Colonic mucosa (tissue), 4 donors: ENCODE results near the gene TMEM120B. TPM values are rescaled to one million over a fixed set of nuclear protein-coding genes. Genes with fewer than 3 reads are reported as not detected.

Experiments used
- DNase-seq: peaks from one replicate; pipeline ENCODE4 v3.0.0-alpha.2; 2020
- H3K27ac ChIP-seq: fragments of 200-600 bp; one replicate; pipeline ENCODE4 v1.8.0; 2021
- H3K27me3 ChIP-seq: fragments of 200-600 bp; one replicate; pipeline ENCODE4 v1.8.0; 2021
- H3K36me3 ChIP-seq: fragments of 200-600 bp; one replicate; pipeline ENCODE4 v1.8.0; 2021
- H3K4me1 ChIP-seq: fragments of 200-600 bp; one replicate; pipeline ENCODE4 v1.8.0; 2021; ENCODE audit warnings: mild to moderate bottlenecking
- H3K4me3 ChIP-seq: fragments of 200-600 bp; one replicate; pipeline ENCODE4 v1.8.0; 2021
- H3K9ac ChIP-seq, 2 donors: one replicate each; pipeline ENCODE4 v1.7.0; 2013; ENCODE audit warnings: control low read depth in 2 of 2, low read depth in 2 of 2, low read length in 2 of 2
- H3K9me3 ChIP-seq: fragments of 200-600 bp; one replicate; pipeline ENCODE4 v1.8.0; 2021
- intact Hi-C: fragments of 100-400 bp; cut with DNase I; formaldehyde crosslinking; loops from one replicate; pipeline ENCODE4 v1.14.1; 2022
- total RNA-seq, 2 donors: library from RNA; stranded (reverse); fragmentation: NEBNext Ultra II Directional in 1 of 2; extraction: Animal tissue kit (Norgen Biotek cat#: 25700) in 1 of 2; gene quantifications; one replicate each; pipeline ENCODE4 v1.2.1, GENCODE V29; 2021
- TF ChIP-seq, protein P1 (sequence below): fragments of 200-600 bp; IDR thresholded peaks from one replicate; pipeline ENCODE4 v1.8.0; 2022; ENCODE audit warnings: antibody characterized with exemption, mild to moderate bottlenecking
- donor health status: healthy.
- donor health status: DM: no; HTN: no; CAD: no.
- donor health status: DM: no; HTN: no; CAD: no.

The TMEM120B gene
- total RNA-seq, 2 donors from 2014 or later = 3.9 to 6.5 TPM

DNA sequence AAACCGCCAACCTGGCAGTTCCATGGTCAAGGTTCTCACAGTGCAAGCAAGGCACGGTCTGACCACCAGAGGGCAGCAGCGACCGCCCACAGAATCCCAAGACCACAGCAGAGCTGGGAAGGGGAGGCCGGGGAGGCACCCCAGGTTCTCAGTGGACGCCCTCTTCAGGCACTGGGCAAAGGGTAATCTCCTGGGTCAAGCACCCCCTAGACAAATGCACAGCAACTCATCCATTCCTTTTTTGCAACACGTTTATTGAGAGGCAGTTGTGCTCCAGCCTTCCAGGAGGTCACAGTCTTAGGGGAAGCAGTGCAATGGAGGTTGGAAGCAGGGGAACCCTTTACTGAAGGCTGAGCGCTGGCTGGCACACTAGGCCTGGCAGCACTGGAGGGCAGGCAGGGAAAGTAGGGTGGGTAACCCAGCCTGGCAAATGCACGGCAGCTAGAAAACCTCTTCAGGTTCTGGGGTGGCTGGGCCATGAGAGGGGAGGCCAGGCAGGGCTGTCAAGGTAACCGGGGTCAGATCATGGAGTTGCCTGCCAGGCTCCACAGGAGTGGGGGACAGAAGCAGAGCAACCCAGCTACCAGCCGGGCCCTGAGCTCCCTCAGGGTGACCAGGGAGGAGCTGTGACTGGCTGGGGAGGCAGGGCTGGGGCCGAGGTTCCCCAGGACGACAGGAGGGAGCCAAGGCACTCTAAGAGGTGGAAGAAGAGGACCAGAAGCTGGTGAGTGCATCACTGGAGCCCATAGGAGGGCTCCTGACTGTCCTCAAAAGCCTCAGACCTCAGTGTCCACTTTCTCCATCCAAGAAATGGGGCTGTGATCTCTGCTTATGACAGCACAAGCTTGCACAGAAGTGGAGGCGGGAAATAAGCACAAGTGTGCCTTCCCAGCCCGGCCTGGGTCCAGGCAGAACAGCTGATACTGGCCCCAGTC, 82.7 kb downstream of the TMEM120B start:
- TF ChIP-seq, protein P1, sequence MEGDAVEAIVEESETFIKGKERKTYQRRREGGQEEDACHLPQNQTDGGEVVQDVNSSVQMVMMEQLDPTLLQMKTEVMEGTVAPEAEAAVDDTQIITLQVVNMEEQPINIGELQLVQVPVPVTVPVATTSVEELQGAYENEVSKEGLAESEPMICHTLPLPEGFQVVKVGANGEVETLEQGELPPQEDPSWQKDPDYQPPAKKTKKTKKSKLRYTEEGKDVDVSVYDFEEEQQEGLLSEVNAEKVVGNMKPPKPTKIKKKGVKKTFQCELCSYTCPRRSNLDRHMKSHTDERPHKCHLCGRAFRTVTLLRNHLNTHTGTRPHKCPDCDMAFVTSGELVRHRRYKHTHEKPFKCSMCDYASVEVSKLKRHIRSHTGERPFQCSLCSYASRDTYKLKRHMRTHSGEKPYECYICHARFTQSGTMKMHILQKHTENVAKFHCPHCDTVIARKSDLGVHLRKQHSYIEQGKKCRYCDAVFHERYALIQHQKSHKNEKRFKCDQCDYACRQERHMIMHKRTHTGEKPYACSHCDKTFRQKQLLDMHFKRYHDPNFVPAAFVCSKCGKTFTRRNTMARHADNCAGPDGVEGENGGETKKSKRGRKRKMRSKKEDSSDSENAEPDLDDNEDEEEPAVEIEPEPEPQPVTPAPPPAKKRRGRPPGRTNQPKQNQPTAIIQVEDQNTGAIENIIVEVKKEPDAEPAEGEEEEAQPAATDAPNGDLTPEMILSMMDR = peak; percentile 95
- peak; percentile 95 for DNase-seq
- Histone ChIP-seq H3K27ac (peak overlapping the region; percentile 73), H3K9me3 (no peaks in the 10 kb centered on the region), H3K9ac (peak overlapping the region; percentile 66 to 93), H3K36me3 (no peaks in the 10 kb centered on the region), H3K4me3 (no peak overlapping the region), H3K27me3 (no peaks in the 10 kb centered on the region), H3K4me1 (peaks cover 38% of the 10 kb centered on the region)
- intact Hi-C loops = loop anchor here (2.0 kb wide), 1 partner anchor 18 kb away; no protein-coding TSS in a partner anchor

DNA sequence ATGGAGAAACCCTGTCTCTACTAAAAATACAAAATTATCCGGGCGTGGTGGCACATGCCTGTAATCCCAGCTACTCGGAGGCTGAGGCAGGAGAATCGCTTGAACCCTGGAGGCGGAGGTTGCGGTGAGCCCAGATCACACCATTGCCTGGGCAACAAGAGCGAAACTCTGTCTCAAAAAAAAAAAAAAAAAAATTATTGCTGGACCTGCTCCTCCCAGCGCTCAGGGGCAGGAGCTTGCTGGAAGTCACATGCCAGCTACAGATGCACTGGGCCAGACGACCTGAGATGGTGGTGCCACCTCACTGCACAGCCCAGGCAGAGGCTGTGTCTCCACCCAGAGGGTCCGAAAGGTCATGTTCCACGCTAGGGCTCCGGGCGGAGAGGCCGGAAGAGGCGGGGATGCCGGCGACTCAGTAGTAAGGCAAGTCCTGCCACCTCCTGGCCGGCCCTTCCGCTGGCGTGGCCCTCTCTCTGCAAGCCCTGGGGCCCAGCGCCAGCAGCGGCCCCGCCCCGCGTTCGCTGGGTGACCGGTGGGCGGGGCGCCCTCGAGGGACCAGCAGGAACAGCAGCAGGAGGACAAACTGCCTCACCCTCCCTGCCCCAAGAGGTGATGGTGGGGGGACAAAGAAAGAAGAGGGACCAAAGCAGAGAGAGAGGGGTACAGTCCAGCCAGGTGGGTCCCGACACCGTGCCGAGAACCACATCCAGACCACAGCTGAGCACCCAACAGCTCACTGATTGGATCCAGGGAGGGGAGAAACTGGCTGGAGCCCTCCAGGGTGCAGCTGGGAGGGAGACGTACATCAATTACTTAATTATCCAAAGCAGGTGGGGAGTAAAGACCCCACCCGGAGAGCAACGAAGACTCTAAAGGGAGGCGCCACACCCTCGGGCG, 84.6 kb downstream of the TMEM120B start:
- Histone ChIP-seq H3K36me3 (no peaks in the 10 kb centered on the region), H3K27me3 (no peaks in the 10 kb centered on the region), H3K27ac (peak overlapping the region; percentile 100), H3K9me3 (no peaks in the 10 kb centered on the region), H3K4me1 (peaks cover 30% of the 10 kb centered on the region), H3K4me3 (peak overlapping the region; percentile 77), H3K9ac (peak overlapping the region; percentile 58 to 99)
- DNase-seq = peak; percentile 98
- intact Hi-C loops = no loop called here
- TF ChIP-seq, protein P1 = no peak

DNA sequence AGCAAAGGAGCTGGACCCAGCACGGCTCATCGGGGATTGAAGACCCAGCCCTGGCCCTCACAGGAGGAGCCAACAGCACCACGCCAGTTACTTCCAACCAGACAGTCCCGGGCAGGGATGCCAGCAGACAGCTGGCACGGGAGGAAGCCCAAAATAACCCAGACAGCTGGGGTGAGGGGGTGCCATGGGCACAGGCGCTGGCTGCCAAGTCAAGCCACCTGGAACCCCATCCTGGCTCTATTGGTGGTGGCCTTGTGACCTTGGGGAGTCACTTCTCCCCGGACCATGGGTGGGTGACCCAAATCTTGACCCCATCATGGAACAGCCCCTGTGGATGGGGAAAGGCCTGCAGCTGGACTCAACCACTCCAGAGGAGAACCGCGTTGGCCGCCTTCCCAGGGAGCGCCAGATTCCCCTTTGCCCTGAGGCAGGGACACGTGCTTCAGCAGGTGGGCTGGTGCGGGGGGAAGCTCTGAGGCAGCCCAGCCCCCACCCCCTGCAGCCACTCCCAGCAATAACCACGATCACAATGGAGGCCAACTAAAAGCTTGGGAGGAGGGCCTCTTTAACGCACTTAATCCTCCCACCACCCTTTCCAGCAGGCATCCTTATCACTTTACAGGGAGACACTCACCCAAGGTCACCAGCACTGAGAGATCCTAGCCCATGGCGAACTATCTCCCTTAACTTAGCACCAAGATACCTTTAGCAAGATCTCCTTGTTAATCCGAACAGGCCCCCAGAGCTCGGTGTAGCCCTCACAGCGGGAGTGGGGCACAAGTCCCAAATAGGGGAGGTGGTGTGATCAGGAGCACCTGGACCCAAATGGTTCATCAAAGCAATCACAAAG, 85.6 kb downstream of the TMEM120B start:
- DNase-seq = peak; percentile 94
- Histone ChIP-seq H3K4me3 (peak overlapping the region; percentile 77), H3K27ac (peak overlapping the region; percentile 100), H3K27me3 (no peaks in the 10 kb centered on the region), H3K36me3 (no peaks in the 10 kb centered on the region), H3K9me3 (no peaks in the 10 kb centered on the region), H3K9ac (peak overlapping the region; percentile 58 to 99), H3K4me1 (peaks cover 30% of the 10 kb centered on the region)
- TF ChIP-seq, protein P1 = no peak
- intact Hi-C loops = no loop called here

DNA sequence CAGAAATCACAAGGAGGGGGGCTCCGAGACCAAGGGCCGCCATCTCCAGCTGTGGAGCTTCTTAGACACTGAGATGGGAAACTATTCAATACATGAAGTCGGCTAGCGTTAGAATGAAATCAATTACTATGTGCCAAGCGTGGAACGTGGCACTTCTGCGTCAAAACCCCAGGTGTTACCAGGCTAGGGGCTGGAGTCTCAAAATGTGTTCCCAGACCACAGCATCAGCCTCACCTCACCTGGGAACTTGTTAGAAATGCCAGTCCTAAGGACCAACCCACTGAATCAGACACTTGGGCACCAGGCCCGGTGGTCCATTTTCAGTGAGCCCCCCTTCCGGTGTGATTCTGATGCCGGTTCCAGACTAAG, 86.2 kb downstream of the TMEM120B start:
- no peak for DNase-seq
- H3K9me3 ChIP-seq = no peaks in the 10 kb centered on the region
- TF ChIP-seq, protein P1 = no peak
- peak overlapping the region in 1 of 2 donors; percentile 99 for H3K9ac ChIP-seq
- peaks cover 30% of the 10 kb centered on the region for H3K4me1 ChIP-seq
- H3K27me3 ChIP-seq = no peaks in the 10 kb centered on the region
- peak overlapping the region; percentile 100 for H3K27ac ChIP-seq
- H3K36me3 ChIP-seq = no peaks in the 10 kb centered on the region
- intact Hi-C loops = no loop called here
- peak overlapping the region; percentile 77 for H3K4me3 ChIP-seq
